Vagina (tissue), 2 donors: ENCODE results near the gene UBD. TPM values are rescaled to one million over a fixed set of nuclear protein-coding genes. Genes with fewer than 3 reads are reported as not detected.

Source experiments
- DNase-seq, 2 donors: peaks; one replicate each; pipeline ENCODE4 v3.0.0-alpha.2; 2017; ENCODE audit errors: extremely low spot score in 2 of 2
- H3K27ac ChIP-seq: fragments of 200-600 bp; sonication (generic); one replicate; pipeline ENCODE4 v1.5.1; 2019
- H3K27me3 ChIP-seq: fragments of 200-600 bp; sonication (generic); one replicate; pipeline ENCODE4 v1.5.1; 2019
- H3K36me3 ChIP-seq, 2 donors: fragments of 200-600 bp; sonication (generic); one replicate each; pipeline ENCODE4 v1.5.1; 2017 to 2019
- H3K4me1 ChIP-seq: fragments of 200-600 bp; sonication (generic); one replicate; pipeline ENCODE4 v1.5.1; 2019
- H3K4me3 ChIP-seq, 2 donors: fragments of 200-600 bp; sonication (generic); 1 replicate in 1 of 2; 2 replicates in 1 of 2; pipeline ENCODE4 v1.5.1; 2016 to 2019
- H3K9me3 ChIP-seq: fragments of 200-600 bp; sonication (generic); one replicate; pipeline ENCODE4 v1.5.1; 2019
- CTCF ChIP-seq, 3 experiments: fragments of 450-650 bp in 2 of 3; fragments of 200-600 bp in 1 of 3; sonication (generic) in 1 of 3; IDR thresholded peaks; one replicate each; pipeline ENCODE4 v1.5.1; 2017 to 2019; ENCODE audit warnings: antibody characterized with exemption in 3 of 3, mild to moderate bottlenecking in 2 of 3, moderate library complexity in 2 of 3
- POLR2A ChIP-seq, 2 donors: fragments of 450-650 bp; IDR thresholded peaks; one replicate each; pipeline ENCODE4 v1.6.1; 2017; ENCODE audit warnings: antibody characterized with exemption in 2 of 2, mild to moderate bottlenecking in 2 of 2, moderate library complexity in 2 of 2
- POLR2AphosphoS5 ChIP-seq, 2 donors: sonication (generic); formaldehyde crosslinking; IDR thresholded peaks; one replicate each; pipeline ENCODE4 v1.9.0; 2017; ENCODE audit warnings: antibody characterized with exemption in 2 of 2, mild to moderate bottlenecking in 2 of 2, low read depth in 1 of 2; ENCODE audit not compliant: insufficient read depth in 1 of 2
- intact Hi-C: fragments of 100-400 bp; cut with DNase I; formaldehyde crosslinking; loops from one replicate; pipeline ENCODE4 v1.15.1; 2023
- total RNA-seq: library from RNA; depleted of rRNA; stranded (reverse); fragments of >200 nt; gene quantifications from one replicate; pipeline ENCODE4 v1.2.3, GENCODE V29; 2016

Gene UBD
- total RNA-seq, 1 donor from 2014 or later: not detected

GRCh38 chr6:29557320-29557719 lies 2.2 kb downstream of the UBD start:
- TF ChIP-seq CTCF (IDR thresholded peaks at IDR 0.05) (no peak), POLR2A (IDR thresholded peaks at IDR 0.05) (no peak), POLR2AphosphoS5 (IDR thresholded peaks at IDR 0.05; ENCODE audit: insufficient read depth in 1 of 2, low read depth in 1 of 2) (no peak)
- no peak for DNase-seq
- Histone ChIP-seq H3K27me3 (no peaks in the 10 kb centered on the region), H3K4me1 (peaks cover 17% of the 10 kb centered on the region), H3K36me3 (no peaks in the 10 kb centered on the region), H3K4me3 (no peak overlapping the region), H3K9me3 (no peaks in the 10 kb centered on the region), H3K27ac (no peak overlapping the region)
- intact Hi-C loops: no loop called here

DNA sequence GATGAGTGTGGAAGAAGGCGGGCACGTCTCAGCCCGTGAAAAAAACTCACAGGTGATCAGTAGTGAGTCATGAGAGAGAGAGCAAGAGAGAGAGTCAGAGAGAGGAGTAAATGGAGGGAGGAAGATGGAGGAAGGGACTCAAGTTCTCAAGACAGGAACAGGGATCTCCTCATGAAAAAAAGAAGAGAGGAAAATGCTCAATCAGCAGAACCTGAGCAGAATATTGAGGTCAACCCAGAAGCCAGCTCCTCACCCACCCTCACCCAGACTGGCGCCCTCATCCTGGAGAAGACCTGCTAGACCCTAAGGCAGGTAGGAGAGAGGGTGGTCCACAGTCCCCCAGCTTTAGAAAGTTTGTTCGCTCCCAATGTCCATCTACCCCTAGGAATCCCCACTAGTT lies 4.8 kb downstream of the UBD start:
- no peak overlapping the region for H3K4me3 ChIP-seq
- intact Hi-C loops: no loop called here
- H3K4me1 ChIP-seq: peaks cover 17% of the 10 kb centered on the region
- no peaks in the 10 kb centered on the region for H3K36me3 ChIP-seq
- TF ChIP-seq POLR2AphosphoS5 (IDR thresholded peaks at IDR 0.05; ENCODE audit: insufficient read depth in 1 of 2, low read depth in 1 of 2) (no peak), CTCF (IDR thresholded peaks at IDR 0.05) (no peak), POLR2A (IDR thresholded peaks at IDR 0.05) (no peak)
- H3K27ac ChIP-seq: no peak overlapping the region
- DNase-seq: no peak
- no peaks in the 10 kb centered on the region for H3K9me3 ChIP-seq
- H3K27me3 ChIP-seq: no peaks in the 10 kb centered on the region

- TF ChIP-seq POLR2AphosphoS5 (IDR thresholded peaks at IDR 0.05; ENCODE audit: insufficient read depth in 1 of 2, low read depth in 1 of 2) (peak in 1 of 2 donors; percentile 64), POLR2A (IDR thresholded peaks at IDR 0.05) (no peak), CTCF (IDR thresholded peaks at IDR 0.05) (peak in 1 of 3 experiments; percentile 18)
- Histone ChIP-seq H3K9me3 (no peaks in the 10 kb centered on the region), H3K36me3 (no peaks in the 10 kb centered on the region), H3K27ac (peak overlapping the region; percentile 30), H3K4me3 (peak overlapping the region; percentile 45 to 55), H3K4me1 (peaks cover 17% of the 10 kb centered on the region), H3K27me3 (no peaks in the 10 kb centered on the region)
- intact Hi-C loops: no loop called here
- DNase-seq: no peak
Measured at GRCh38 chr6:29553268-29554057, 6.1 kb downstream of the UBD start.

- TF ChIP-seq POLR2A (IDR thresholded peaks at IDR 0.05) (no peak), POLR2AphosphoS5 (IDR thresholded peaks at IDR 0.05; ENCODE audit: insufficient read depth in 1 of 2, low read depth in 1 of 2) (no peak), CTCF (IDR thresholded peaks at IDR 0.05) (no peak)
- H3K36me3 ChIP-seq: no peaks in the 10 kb centered on the region
- peaks cover 17% of the 10 kb centered on the region for H3K4me1 ChIP-seq
- H3K4me3 ChIP-seq: peak overlapping the region in 1 of 2 donors; percentile 45
- no peaks in the 10 kb centered on the region for H3K9me3 ChIP-seq
- no peaks in the 10 kb centered on the region for H3K27me3 ChIP-seq
- intact Hi-C loops: no loop called here
- DNase-seq: no peak
- H3K27ac ChIP-seq: peak overlapping the region; percentile 30
Measured at GRCh38 chr6:29552512-29553051, 7.0 kb downstream of the UBD start.

- Histone ChIP-seq H3K4me1 (peaks cover under 1% of the 10 kb centered on the region), H3K27ac (no peak overlapping the region), H3K4me3 (no peak overlapping the region), H3K36me3 (no peaks in the 10 kb centered on the region), H3K27me3 (no peaks in the 10 kb centered on the region), H3K9me3 (no peaks in the 10 kb centered on the region)
- TF ChIP-seq CTCF (IDR thresholded peaks at IDR 0.05) (no peak), POLR2A (IDR thresholded peaks at IDR 0.05) (no peak), POLR2AphosphoS5 (IDR thresholded peaks at IDR 0.05; ENCODE audit: insufficient read depth in 1 of 2, low read depth in 1 of 2) (no peak)
- intact Hi-C loops: no loop called here
- no peak for DNase-seq
Measured at GRCh38 chr6:29547573-29547972, 12.0 kb downstream of the UBD start.
